ENCODE measurements around the gene PDP2.

PDP2 gene

GRCh38 chr16:66850115-66850815, 30.1 kb upstream of the PDP2 start:
- no peak for TF ChIP-seq CTCF (IDR thresholded peaks at IDR 0.05; ENCODE audit: low read depth, low read length, missing control alignments)
- in situ Hi-C loops (cut with HindIII; ENCODE audit: low sequenced_read_pairs) = no loop called here
- H3K4me3 ChIP-seq (ENCODE audit: low read depth, low read length) = no peak overlapping the region
- no peak for DNase-seq (ENCODE audit: low read depth)

GRCh38 chr16:66851166-66851964, 28.9 kb upstream of the PDP2 start:
- no peak for TF ChIP-seq CTCF (IDR thresholded peaks at IDR 0.05; ENCODE audit: low read depth, low read length, missing control alignments)
- in situ Hi-C loops (cut with HindIII; ENCODE audit: low sequenced_read_pairs) = no loop called here
- DNase-seq (ENCODE audit: low read depth) = no peak

GRCh38 chr16:66853261-66854139, 26.8 kb upstream of the PDP2 start:
- in situ Hi-C loops (cut with HindIII; ENCODE audit: low sequenced_read_pairs) = no loop called here
- TF ChIP-seq CTCF (IDR thresholded peaks at IDR 0.05; ENCODE audit: low read depth, low read length, missing control alignments) = no peak
- no peak overlapping the region for H3K4me3 ChIP-seq (ENCODE audit: low read depth, low read length)
- DNase-seq (ENCODE audit: low read depth) = no peak

More at GRCh38 chr16:66851166-66851964, 28.9 kb upstream of the PDP2 start:
- H3K4me3 ChIP-seq (ENCODE audit: low read depth, low read length) = no peak overlapping the region

GRCh38 chr16:66856184-66856730, 24.1 kb upstream of the PDP2 start:
- no peak for DNase-seq (ENCODE audit: low read depth)
- no peak overlapping the region for H3K4me3 ChIP-seq (ENCODE audit: low read depth, low read length)
- in situ Hi-C loops (cut with HindIII; ENCODE audit: low sequenced_read_pairs) = no loop called here
- TF ChIP-seq CTCF (IDR thresholded peaks at IDR 0.05; ENCODE audit: low read depth, low read length, missing control alignments) = no peak

- no peak for TF ChIP-seq CTCF (IDR thresholded peaks at IDR 0.05; ENCODE audit: low read depth, low read length, missing control alignments)
- in situ Hi-C loops (cut with HindIII; ENCODE audit: low sequenced_read_pairs) = no loop called here
- no peak overlapping the region for H3K4me3 ChIP-seq (ENCODE audit: low read depth, low read length)
- no peak for DNase-seq (ENCODE audit: low read depth)
Observed at GRCh38 chr16:66856801-66857200, 23.5 kb upstream of the PDP2 start.

- DNase-seq (ENCODE audit: low read depth) = no peak
- TF ChIP-seq CTCF (IDR thresholded peaks at IDR 0.05; ENCODE audit: low read depth, low read length, missing control alignments) = no peak
- in situ Hi-C loops (cut with HindIII; ENCODE audit: low sequenced_read_pairs) = no loop called here
- no peak overlapping the region for H3K4me3 ChIP-seq (ENCODE audit: low read depth, low read length)
Observed at GRCh38 chr16:66857437-66857836, 22.9 kb upstream of the PDP2 start.
